Measurements from ENCODE around the gene LCN2.

LCN2 gene

DNA sequence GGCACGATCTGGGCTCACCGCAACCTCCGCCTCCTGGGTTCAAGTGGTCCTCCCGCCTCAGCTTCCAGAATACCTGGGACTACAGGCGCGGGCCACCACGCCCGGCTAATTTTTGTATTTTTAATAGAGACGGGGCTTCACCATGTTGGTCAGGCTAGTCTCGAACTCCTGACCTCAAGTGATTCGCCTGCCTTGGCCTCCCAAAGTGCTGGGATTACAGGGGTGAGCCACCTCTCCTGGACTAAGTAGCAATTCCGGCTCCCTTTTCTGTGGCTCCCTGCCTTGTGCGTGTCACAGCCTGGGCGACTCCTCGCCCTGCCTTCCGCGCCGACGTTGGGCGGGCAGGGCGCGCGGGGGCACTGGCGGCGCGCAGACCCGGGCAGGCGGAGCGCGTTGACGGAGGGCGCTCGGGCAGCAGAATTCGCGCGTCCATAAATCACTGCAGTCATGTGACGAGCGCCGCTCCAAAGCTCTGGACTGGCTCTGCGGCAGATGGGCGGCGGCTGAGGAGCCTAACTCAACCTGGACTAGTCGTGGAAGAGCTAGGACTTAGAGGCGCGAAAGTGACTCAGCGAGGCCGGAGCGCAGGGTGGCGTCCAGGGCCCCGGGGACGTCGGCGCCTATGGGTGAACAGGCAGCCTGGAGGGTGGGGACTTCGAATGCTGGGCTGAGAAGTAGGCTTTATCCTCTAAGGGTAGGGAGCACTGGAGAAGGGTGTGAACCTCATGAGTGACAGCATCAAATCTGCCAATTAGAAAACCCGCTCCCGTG is 43.5 kb downstream of the LCN2 start:
- TF ChIP-seq GATA2 (IDR thresholded peaks at IDR 0.05; ENCODE audit: low read depth, low read length) = no peak
- TF ChIP-seq GATA3 (IDR thresholded peaks at IDR 0.05; ENCODE audit: low read depth, low read length) = no peak

DNA sequence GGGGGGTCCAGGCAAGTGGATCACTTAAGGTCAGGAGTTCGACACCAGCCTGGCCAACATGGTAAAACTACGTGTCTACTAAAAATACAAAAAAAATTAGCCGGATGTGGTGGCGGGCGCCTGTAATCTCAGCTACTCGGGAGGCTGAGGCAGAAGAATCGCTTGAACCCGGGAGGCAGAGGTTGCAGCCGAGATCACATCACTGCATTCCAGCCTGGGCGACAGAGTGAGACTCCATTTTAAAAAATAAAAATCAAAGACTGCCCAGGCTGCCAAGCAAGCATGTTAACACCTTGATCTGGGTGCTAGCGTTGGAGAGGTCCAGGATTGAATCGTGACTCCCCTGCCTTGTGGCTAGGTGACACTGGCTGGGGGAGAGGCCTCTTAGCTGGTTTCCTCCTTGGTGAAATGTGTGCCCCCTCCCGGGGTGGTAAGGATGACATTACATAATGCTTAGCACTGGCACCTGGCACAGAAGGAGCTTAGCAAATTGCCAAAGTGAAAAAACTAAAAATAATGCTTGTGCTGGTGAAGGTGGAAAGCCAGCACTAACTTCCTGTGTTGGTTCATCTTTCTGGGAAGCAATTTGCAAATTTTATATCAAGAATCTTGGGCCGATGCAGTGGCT is 44.3 kb downstream of the LCN2 start:
- no peak for TF ChIP-seq GATA2 (IDR thresholded peaks at IDR 0.05; ENCODE audit: low read depth, low read length)
- TF ChIP-seq GATA3 (IDR thresholded peaks at IDR 0.05; ENCODE audit: low read depth, low read length) = no peak

DNA sequence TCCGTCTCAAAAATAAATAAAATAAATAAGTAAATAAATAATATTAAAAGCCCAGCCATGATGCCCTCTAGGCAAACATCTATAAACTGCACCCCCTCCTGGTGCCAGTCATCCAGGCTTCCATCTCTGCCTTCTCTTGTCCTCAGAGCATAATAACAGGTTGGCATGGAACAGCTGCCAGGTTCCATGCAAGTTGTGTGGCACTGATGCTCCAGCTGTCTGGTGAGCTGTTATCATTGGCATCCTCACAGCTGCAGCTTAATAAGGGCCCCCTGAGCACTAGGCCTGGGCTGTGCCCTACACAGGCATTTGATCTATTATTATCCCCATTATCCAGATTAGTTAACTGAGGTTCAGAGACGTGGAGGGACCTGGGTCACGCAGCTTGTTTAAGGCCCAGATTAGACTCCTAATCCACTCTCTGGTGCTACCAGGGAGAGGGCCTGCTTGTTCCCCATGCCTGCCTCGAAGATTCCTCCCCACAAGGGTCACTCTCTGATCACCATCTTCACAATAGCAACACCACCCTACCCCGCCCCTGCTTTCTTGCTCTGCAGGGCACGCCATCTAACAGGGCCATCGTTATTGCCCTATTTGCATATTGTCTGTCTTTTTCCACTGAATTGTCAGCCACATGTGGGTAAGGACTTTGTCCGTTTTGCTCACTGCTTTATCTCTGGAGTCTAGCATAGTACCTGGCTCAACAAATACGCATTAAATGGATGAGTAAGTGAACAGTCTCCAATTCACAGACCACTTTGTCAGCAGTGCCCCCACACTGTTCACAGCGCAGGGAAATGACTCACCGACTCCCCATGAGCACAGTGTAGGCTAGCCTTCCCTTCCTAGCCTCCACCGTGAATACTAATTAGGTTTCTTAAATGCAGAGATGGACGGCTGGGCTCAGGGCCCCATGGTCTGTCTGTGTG is 52.5 kb downstream of the LCN2 start:
- TF ChIP-seq GATA3 (IDR thresholded peaks at IDR 0.05; ENCODE audit: low read depth, low read length) = no peak
- TF ChIP-seq GATA2 (IDR thresholded peaks at IDR 0.05; ENCODE audit: low read depth, low read length) = no peak

DNA sequence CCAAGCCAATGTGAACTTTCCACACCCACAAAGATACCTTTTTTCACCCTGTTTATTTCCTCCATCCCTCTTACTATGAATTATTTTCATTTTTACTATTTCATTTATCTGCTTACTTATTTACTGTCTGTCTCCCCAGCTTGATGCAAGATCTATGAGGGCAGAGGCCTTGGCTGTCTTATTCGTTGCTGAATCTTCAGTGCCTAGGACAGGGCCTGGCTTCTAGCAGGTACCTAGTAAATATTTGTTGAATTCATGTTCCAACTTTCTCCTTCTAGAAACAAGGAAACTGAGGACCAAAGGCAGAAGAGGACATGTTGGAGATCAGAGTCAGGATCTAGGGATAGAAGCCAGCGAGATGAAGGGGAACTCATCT is 53.4 kb downstream of the LCN2 start:
- TF ChIP-seq GATA2 (IDR thresholded peaks at IDR 0.05; ENCODE audit: low read depth, low read length) (no peak), GATA3 (IDR thresholded peaks at IDR 0.05; ENCODE audit: low read depth, low read length) (no peak)

Measured in SH-SY5Y (cell line).